ENCODE data around the gene TAPT1.

TAPT1 gene

DNA sequence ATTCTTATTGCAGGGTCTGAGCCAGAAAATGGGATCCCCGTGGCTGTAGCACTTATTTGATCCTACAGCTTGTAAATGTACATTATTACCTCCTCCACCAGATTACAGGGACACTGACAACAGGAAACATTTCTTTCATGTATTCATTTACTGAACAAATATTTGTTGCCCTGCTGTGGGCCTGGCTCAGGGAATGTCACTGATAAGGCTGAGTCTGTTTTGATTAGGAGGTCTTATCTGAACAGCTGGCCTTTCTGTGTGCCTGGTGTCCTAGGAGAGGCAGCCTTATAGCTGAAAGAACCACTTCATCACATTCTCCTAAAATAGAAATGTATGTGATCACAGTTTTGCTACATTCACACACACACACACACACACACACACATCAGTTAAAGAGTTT lies 96.9 kb downstream of the TAPT1 start:
- TF ChIP-seq FOXM1 (IDR thresholded peaks at IDR 0.05; ENCODE audit: borderline replicate concordance, low read depth) (no peak), TCF12 (IDR thresholded peaks at IDR 0.05; ENCODE audit: low read depth) (no peak), CREB1 (IDR thresholded peaks at IDR 0.05; ENCODE audit: low read depth) (no peak), YY1 (IDR thresholded peaks at IDR 0.05; ENCODE audit: low read depth) (no peak), ZBTB7A (IDR thresholded peaks at IDR 0.05; ENCODE audit: low read depth) (no peak), RAD21 (IDR thresholded peaks at IDR 0.05; ENCODE audit: low read depth) (no peak), EP300 (IDR thresholded peaks at IDR 0.05; ENCODE audit: borderline replicate concordance) (no peak), EGR1 (IDR thresholded peaks at IDR 0.05) (no peak), TEAD4 (IDR thresholded peaks at IDR 0.05) (no peak), NFIC (IDR thresholded peaks at IDR 0.05) (no peak), CEBPB (IDR thresholded peaks at IDR 0.05) (no peak), TAF1 (IDR thresholded peaks at IDR 0.05; ENCODE audit: low read depth) (no peak)
- TF ChIP-seq, protein P1, sequence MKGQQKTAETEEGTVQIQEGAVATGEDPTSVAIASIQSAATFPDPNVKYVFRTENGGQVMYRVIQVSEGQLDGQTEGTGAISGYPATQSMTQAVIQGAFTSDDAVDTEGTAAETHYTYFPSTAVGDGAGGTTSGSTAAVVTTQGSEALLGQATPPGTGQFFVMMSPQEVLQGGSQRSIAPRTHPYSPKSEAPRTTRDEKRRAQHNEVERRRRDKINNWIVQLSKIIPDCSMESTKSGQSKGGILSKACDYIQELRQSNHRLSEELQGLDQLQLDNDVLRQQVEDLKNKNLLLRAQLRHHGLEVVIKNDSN (IDR thresholded peaks at IDR 0.05): no peak
- TF ChIP-seq, protein P2, sequence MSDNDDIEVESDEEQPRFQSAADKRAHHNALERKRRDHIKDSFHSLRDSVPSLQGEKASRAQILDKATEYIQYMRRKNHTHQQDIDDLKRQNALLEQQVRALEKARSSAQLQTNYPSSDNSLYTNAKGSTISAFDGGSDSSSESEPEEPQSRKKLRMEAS (IDR thresholded peaks at IDR 0.05): no peak
- TF ChIP-seq, protein P3, sequence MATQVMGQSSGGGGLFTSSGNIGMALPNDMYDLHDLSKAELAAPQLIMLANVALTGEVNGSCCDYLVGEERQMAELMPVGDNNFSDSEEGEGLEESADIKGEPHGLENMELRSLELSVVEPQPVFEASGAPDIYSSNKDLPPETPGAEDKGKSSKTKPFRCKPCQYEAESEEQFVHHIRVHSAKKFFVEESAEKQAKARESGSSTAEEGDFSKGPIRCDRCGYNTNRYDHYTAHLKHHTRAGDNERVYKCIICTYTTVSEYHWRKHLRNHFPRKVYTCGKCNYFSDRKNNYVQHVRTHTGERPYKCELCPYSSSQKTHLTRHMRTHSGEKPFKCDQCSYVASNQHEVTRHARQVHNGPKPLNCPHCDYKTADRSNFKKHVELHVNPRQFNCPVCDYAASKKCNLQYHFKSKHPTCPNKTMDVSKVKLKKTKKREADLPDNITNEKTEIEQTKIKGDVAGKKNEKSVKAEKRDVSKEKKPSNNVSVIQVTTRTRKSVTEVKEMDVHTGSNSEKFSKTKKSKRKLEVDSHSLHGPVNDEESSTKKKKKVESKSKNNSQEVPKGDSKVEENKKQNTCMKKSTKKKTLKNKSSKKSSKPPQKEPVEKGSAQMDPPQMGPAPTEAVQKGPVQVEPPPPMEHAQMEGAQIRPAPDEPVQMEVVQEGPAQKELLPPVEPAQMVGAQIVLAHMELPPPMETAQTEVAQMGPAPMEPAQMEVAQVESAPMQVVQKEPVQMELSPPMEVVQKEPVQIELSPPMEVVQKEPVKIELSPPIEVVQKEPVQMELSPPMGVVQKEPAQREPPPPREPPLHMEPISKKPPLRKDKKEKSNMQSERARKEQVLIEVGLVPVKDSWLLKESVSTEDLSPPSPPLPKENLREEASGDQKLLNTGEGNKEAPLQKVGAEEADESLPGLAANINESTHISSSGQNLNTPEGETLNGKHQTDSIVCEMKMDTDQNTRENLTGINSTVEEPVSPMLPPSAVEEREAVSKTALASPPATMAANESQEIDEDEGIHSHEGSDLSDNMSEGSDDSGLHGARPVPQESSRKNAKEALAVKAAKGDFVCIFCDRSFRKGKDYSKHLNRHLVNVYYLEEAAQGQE (IDR thresholded peaks at IDR 0.05; ENCODE audit: low read depth): no peak

DNA sequence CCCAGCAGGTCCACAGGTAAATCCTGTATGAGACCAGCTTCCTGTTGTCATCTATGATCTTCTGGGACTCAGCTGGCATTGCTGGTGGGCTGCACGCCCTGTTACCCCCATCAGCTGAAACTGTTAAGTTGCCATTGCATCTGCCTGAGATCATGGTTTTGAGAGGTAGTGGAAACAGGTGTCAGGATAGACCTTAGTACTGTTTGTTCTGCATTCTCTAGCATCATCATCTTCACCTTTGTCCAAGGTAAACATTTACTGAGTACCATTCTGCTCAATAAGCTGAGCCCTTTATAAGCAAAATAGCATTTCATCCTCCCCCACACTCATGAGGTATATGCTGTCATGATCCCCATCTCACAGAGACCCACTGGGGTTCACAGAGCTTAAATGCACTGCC lies 99.6 kb downstream of the TAPT1 start:
- TF ChIP-seq TCF12 (IDR thresholded peaks at IDR 0.05; ENCODE audit: low read depth) (no peak), TAF1 (IDR thresholded peaks at IDR 0.05; ENCODE audit: low read depth) (no peak), EP300 (IDR thresholded peaks at IDR 0.05; ENCODE audit: borderline replicate concordance) (no peak), FOXM1 (IDR thresholded peaks at IDR 0.05; ENCODE audit: borderline replicate concordance, low read depth) (no peak), ZBTB7A (IDR thresholded peaks at IDR 0.05; ENCODE audit: low read depth) (no peak), RAD21 (IDR thresholded peaks at IDR 0.05; ENCODE audit: low read depth) (no peak), YY1 (IDR thresholded peaks at IDR 0.05; ENCODE audit: low read depth) (no peak), TEAD4 (IDR thresholded peaks at IDR 0.05) (no peak), NFIC (IDR thresholded peaks at IDR 0.05) (no peak), EGR1 (IDR thresholded peaks at IDR 0.05) (no peak), CEBPB (IDR thresholded peaks at IDR 0.05) (no peak)
- TF ChIP-seq, protein P2 (IDR thresholded peaks at IDR 0.05): no peak
- TF ChIP-seq, protein P1 (IDR thresholded peaks at IDR 0.05): no peak

DNA sequence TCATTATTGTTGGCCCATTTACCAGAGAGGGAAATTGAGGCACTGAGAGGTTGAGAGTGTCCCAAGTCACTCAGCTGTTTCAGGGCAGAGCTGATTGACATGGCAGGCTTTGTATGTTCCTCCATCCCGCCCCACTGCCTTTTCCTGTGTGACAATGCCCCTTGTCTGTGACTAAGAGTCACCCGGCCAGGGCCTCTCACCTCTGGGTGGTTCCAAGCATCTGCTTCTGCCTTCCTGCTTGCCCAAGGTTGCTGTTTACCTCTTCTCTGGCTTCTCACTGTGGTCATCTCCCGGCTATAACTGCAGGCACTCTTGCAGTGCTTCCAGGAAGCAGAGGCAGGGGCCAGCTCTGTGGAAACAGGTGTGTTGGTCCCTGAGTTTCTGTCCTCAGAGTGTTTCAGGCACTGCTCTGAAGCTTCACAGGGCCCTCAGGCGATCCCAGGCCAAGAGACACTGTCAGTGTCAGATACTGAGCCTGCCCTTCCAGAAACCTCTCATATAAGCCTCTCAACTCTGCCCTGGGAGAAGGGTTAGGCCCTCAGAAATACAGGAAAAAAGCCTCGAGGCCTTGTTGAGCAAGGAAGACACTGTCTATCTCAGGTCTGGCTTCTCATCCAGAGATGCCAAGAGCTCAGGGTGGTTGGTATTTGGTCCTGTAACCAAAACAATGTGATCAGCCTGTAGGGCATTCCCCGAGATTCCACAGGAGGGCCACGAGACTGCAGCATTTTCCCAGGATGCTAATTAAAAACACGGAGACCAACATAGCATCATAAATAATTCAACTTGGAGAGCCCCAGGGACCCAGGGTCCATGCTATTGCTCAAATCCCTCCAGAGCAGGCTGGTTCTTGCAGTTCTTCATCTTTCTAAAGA lies 100.5 kb downstream of the TAPT1 start:
- TF ChIP-seq RAD21 (IDR thresholded peaks at IDR 0.05; ENCODE audit: low read depth) (no peak), TEAD4 (IDR thresholded peaks at IDR 0.05) (no peak), TAF1 (IDR thresholded peaks at IDR 0.05; ENCODE audit: low read depth) (no peak), CEBPB (IDR thresholded peaks at IDR 0.05) (no peak)
- TF ChIP-seq, protein P1 (IDR thresholded peaks at IDR 0.05): no peak

DNA sequence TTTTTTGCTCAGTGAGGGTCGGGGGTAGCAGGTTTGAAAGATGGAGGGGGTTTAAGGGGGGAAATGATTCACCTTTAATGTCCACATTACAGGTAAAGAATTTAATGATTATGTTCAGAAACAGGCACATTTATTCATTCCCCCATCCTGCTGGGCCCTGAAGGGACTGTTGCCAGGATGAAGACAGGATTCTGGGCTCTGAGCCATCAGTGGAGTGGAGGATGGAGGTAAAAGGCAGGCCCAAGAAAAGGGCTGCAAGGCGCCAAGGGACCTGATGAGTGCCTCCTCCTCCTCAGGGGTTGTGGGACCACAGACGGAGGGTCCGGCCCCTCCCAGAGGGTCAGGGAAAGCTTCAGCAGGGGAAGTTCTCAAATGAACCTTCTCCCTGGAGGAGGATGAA lies 102.0 kb downstream of the TAPT1 start:
- TF ChIP-seq, protein P1 (IDR thresholded peaks at IDR 0.05): no peak
- 0 out of 2 replicates have a peak, but pooled peaks have one; percentile 31 for TF ChIP-seq NFIC (IDR thresholded peaks at IDR 0.05)
- no peak for TF ChIP-seq TAF1 (IDR thresholded peaks at IDR 0.05; ENCODE audit: low read depth)

DNA sequence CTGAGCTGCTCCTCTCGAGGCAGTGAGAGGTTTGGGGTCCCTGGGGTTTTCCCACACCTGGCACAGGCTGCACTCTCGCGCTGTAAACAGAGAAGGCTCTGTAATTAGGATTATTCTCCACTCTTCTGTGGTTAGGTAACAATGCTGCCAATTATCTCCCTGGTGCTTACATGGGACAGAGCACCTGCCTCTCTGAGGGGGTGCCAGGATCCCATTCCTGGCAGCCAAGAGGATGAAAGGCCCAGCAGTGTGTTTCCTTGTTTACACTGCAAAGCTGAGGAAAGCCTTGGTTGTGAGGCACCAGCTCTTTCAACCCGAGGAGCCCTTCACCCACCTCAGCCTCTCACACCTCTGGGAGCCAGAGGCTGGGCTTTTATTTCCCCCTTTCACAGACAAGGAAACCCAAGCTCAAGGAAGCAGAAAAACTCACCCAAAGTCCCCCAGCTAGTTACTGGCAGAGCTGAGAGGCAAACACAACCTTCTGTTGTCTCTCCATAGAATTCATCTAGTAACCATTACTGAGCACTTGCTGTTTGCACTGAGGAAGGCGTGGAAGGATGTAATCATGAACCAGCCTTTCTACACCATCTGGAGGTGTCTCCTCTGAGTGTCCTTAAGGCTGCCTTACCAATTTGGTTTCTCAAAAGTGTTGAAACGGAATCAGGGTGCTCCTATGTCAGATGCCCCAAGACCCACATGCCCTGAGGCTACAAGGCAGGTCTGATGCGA lies 102.8 kb downstream of the TAPT1 start:
- TF ChIP-seq ZBTB7A (IDR thresholded peaks at IDR 0.05; ENCODE audit: low read depth) (no peak), RAD21 (IDR thresholded peaks at IDR 0.05; ENCODE audit: low read depth) (no peak), NFIC (IDR thresholded peaks at IDR 0.05) (no peak; the same call in 1 of the 2 replicates), YY1 (IDR thresholded peaks at IDR 0.05; ENCODE audit: low read depth) (no peak), TEAD4 (IDR thresholded peaks at IDR 0.05) (no peak), CREB1 (IDR thresholded peaks at IDR 0.05; ENCODE audit: low read depth) (no peak), CEBPB (IDR thresholded peaks at IDR 0.05) (no peak), FOXM1 (IDR thresholded peaks at IDR 0.05; ENCODE audit: borderline replicate concordance, low read depth) (no peak), TAF1 (IDR thresholded peaks at IDR 0.05; ENCODE audit: low read depth) (no peak), TCF12 (IDR thresholded peaks at IDR 0.05; ENCODE audit: low read depth) (no peak), EP300 (IDR thresholded peaks at IDR 0.05; ENCODE audit: borderline replicate concordance) (no peak), EGR1 (IDR thresholded peaks at IDR 0.05) (no peak)
- TF ChIP-seq, protein P2 (IDR thresholded peaks at IDR 0.05): no peak
- TF ChIP-seq, protein P3 (IDR thresholded peaks at IDR 0.05; ENCODE audit: low read depth): no peak
- TF ChIP-seq, protein P1 (IDR thresholded peaks at IDR 0.05): no peak
